ENCODE measurements around the gene ARL6IP6.

DNA sequence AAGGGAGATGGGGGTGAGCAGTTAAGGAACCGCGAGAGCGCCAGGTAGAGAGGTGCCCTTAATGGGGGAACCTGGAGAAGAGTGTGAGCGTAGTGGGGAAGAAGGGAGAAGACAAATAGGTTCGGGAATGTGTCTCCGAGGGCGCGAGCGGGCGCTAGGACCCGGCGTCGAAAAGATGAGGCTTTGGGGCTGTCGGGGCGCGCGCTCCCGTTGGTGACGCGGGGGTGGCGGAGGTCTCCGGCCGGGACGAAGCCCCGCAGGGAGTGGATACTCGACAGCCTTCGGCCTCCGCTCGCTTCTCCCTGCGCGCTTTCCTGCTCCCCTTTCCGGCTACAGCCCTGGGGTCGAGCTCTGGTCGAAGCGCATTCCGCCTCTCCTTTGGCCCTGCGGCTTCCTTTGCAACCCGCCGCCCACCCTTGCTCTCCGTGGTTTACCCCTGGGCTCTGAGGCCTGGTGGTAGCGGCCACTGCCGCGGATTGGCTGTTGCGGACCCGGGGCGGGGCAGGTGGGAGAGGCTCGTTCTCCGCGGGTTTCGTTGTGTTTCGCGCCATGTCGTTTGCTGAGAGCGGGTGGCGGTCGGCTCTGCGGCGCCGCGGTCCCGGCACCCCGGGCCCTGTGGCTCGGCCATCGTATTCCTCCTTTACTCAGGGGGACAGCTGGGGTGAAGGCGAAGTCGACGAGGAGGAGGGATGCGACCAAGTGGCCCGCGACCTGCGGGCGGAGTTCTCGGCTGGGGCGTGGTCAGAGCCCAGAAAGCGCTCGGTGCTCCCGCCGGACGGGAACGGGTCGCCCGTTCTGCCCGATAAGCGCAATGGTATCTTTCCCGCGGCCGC, at the start of gene ARL6IP6:
- TF ChIP-seq, protein P1, sequence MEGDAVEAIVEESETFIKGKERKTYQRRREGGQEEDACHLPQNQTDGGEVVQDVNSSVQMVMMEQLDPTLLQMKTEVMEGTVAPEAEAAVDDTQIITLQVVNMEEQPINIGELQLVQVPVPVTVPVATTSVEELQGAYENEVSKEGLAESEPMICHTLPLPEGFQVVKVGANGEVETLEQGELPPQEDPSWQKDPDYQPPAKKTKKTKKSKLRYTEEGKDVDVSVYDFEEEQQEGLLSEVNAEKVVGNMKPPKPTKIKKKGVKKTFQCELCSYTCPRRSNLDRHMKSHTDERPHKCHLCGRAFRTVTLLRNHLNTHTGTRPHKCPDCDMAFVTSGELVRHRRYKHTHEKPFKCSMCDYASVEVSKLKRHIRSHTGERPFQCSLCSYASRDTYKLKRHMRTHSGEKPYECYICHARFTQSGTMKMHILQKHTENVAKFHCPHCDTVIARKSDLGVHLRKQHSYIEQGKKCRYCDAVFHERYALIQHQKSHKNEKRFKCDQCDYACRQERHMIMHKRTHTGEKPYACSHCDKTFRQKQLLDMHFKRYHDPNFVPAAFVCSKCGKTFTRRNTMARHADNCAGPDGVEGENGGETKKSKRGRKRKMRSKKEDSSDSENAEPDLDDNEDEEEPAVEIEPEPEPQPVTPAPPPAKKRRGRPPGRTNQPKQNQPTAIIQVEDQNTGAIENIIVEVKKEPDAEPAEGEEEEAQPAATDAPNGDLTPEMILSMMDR (conservative IDR thresholded peaks at IDR 0.05; ENCODE audit: low read depth, low read length): no peak
- no peak for TF ChIP-seq EZH2 (IDR thresholded peaks at IDR 0.05; ENCODE audit: borderline replicate concordance, low read depth, low read length, poor library complexity, severe bottlenecking)
